Measurements from ENCODE around the gene GPR37L1. TPM values are rescaled to one million over a fixed set of nuclear protein-coding genes. Genes with fewer than 3 reads are reported as not detected.
"Not testable (repeated sequence)": the region's sequence is repeated elsewhere in the genome, so short reads cannot be mapped to it uniquely, and the experiment has no call there.

Gene GPR37L1
- total RNA-seq, 1 experiment from 2014 or later = 0.02 TPM

DNA sequence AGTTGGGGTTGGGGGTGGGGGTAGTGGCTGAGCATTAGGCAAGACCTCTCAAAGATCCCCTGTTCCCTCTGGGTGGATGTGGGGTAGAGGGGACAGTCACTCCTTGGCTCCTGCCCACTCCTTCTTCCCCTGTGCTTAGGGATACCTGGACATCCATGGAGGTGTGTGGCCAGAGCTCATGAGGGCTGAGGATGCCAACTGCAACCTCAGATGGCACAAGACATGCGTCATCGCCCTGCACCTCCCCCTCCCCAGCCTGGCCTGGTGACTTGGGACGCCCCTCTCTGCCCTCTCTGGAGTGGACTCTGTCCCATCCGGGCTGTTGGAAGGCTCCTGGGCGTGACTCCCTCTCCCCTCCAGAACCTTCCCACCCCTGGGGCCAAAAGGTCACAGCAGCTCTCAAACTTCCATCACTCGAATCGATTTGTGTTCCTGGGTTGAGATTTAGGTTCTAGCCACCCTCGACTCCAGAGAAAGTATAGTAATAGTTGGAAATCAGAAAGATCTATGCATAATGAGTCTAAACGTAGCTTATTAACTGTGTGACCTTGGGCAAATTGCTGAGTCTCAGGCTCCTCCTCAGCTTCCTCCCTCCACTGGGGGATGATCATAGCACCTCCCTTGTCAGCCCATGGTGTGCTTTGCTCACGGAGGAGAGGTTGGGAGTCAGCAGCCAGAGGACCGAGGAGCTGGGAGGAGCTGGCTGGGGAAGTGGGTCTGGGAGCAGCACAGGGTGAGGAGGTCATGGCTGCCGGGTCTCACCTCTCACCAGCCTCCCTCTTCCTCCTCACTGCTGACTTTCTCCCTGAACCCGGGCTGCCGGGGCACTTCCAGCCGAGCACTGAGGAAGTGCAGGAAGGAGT lies 39.9 kb downstream of the GPR37L1 start:
- Histone ChIP-seq H3K27ac (no peak overlapping the region), H3K4me1 (peaks cover 4% of the 10 kb centered on the region; the same call in 1 of the 2 replicates), H3K27me3 (peaks cover 32% of the 10 kb centered on the region), H3K36me3 (no peaks in the 10 kb centered on the region), H3K9me3 (replicated peaks) (no peaks in the 10 kb centered on the region), H3K4me3 (no peak overlapping the region)
- DNase-seq = no peak

GRCh38 chr1:202163281-202164270 lies 40.9 kb downstream of the GPR37L1 start:
- Histone ChIP-seq H3K4me3 (no peak overlapping the region), H3K27me3 (peaks cover 39% of the 10 kb centered on the region), H3K27ac (no peak overlapping the region), H3K4me1 (peaks cover 4% of the 10 kb centered on the region; the same call in 1 of the 2 replicates), H3K9me3 (replicated peaks) (no peaks in the 10 kb centered on the region), H3K36me3 (no peaks in the 10 kb centered on the region)
- DNase-seq = no peak

GRCh38 chr1:202164271-202165037 lies 41.7 kb downstream of the GPR37L1 start:
- Histone ChIP-seq H3K36me3 (no peaks in the 10 kb centered on the region), H3K4me3 (no peak overlapping the region), H3K27me3 (peaks cover 40% of the 10 kb centered on the region), H3K9me3 (replicated peaks) (no peaks in the 10 kb centered on the region), H3K4me1 (peaks cover 4% of the 10 kb centered on the region; the same call in 1 of the 2 replicates), H3K27ac (no peak overlapping the region)
- peak in 1 of 2 experiments; percentile 32 for DNase-seq

GRCh38 chr1:202165267-202165941 lies 42.7 kb downstream of the GPR37L1 start:
- no peak overlapping the region for H3K27ac ChIP-seq
- H3K27me3 ChIP-seq = peaks cover 44% of the 10 kb centered on the region
- no peaks in the 10 kb centered on the region for H3K9me3 ChIP-seq (replicated peaks)
- H3K4me3 ChIP-seq = no peak overlapping the region
- H3K36me3 ChIP-seq = no peaks in the 10 kb centered on the region
- no peaks in the 10 kb centered on the region for H3K4me1 ChIP-seq
- DNase-seq = no peak

DNA sequence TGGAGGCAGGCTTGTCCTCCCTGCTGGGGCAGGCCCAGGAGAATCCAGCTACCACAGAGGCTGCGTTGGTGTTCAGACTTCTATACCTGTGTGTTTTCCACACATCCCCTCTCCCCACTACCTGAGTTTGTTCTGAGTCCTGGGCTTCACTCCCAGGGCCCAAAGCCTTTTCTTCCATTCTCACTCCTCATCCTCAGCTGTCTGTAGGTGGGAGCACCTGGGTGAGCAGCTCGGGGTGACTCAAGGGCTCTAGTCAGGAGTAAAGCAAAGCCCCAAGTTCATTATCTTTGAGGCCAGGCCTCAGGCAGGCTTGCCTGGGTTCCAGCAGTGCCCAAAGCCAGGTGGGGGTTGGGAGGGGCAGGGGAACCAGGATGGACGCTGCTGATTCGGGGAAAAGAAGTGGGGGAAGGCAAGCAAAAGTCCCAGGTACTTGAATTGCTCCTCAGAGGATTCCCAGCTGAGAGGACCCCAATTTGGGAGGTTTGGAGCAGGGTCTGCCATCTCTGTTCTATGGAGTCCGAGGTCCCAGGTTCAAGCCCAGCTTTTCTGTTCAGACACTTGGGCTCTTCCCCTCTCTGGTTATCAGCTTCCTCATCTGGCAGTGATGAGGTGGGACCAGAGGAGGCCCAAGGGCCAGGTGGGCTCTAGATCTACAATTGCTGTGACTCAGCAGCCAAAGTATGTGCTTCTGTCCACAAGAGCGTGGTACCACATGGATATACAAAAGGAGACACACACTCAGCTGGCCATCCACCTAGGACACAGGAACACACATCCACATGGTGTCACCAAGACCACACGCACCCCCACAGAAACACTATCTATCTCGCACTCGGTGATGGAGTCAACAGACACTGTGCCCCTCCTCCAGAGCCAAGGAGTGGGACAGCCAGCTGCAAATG lies 43.5 kb downstream of the GPR37L1 start:
- Histone ChIP-seq H3K27ac (no peak overlapping the region), H3K4me1 (no peaks in the 10 kb centered on the region)
- DNase-seq = no peak

GRCh38 chr1:202167054-202167453 lies 44.3 kb downstream of the GPR37L1 start:
- H3K4me3 ChIP-seq; H3K36me3 ChIP-seq; H3K27ac ChIP-seq; H3K4me1 ChIP-seq; DNase-seq; H3K9me3 ChIP-seq (replicated peaks): not testable (repeated sequence)
- peaks cover 28% of the 10 kb centered on the region for H3K27me3 ChIP-seq

More for the DNA sequence above, 43.5 kb downstream of the GPR37L1 start:
- Histone ChIP-seq H3K9me3 (replicated peaks) (no peaks in the 10 kb centered on the region), H3K4me3 (no peak overlapping the region), H3K36me3 (no peaks in the 10 kb centered on the region), H3K27me3 (peaks cover 36% of the 10 kb centered on the region)

DNA sequence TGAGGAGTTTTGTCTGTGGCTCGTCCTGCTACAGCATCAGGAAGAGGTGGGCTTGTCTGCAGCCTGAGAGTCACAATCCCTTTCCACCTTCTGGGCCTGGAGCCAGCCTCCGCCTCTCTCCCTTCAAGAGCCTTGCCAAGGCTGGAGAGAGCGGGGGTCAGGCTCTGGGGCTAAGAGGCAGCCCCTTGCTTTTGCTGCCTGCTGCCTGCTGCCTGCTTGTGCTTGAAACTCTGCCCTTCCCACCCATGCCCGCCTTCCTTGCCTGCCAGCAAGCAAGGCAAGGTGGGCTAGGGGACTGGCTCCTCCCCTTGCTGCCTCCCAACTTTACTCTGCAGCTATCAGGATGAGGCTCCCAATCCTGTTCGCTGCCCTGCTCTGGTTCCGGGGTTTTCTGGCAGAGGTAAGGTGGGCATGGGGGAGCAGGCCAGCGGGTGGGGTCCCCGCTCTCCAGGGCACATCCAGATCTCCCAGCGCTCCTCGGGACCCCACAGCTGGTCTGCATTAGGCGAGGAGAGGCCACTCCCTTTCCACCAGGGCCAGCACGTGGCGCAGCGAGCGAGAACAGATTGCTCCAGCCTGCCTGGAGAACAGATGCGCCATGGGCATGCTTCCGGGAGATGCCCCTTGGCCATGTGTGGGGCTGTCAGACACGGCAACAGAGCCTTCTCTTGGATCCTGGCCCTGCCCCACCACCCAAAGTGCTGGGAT lies 45.1 kb downstream of the GPR37L1 start:
- Histone ChIP-seq H3K27ac (no peak overlapping the region), H3K36me3 (no peaks in the 10 kb centered on the region), H3K27me3 (peaks cover 27% of the 10 kb centered on the region), H3K4me1 (no peaks in the 10 kb centered on the region), H3K4me3 (peak overlapping the region; percentile 23), H3K9me3 (replicated peaks) (no peaks in the 10 kb centered on the region)
- peak; percentile 51 to 57 for DNase-seq

DNA sequence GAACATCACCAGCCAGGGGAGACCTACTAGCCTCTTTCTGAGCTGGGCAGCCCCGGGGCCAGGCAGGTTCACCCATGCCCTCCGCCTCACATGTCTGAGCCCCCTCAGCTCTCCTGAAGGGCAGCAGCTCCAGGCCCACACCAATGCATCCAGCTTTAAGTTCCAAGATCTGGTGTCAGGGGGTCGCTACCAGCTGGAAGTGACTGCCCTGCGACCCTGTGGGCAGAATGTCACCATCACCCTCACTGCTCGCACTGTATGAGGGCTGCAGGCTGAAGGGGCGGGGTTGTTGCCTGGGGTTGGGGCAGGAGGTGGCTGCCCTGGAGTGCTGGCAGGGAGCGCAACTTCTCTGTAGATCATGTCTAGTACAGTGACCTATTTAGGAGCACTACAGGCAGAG lies 46.1 kb downstream of the GPR37L1 start:
- Histone ChIP-seq H3K4me3 (no peak overlapping the region), H3K36me3 (no peaks in the 10 kb centered on the region), H3K27ac (no peak overlapping the region), H3K27me3 (peaks cover 24% of the 10 kb centered on the region), H3K9me3 (replicated peaks) (no peaks in the 10 kb centered on the region), H3K4me1 (no peaks in the 10 kb centered on the region)
- DNase-seq = no peak

- Histone ChIP-seq H3K36me3 (no peaks in the 10 kb centered on the region), H3K4me3 (no peak overlapping the region), H3K4me1 (no peaks in the 10 kb centered on the region), H3K27ac (no peak overlapping the region), H3K9me3 (replicated peaks) (no peaks in the 10 kb centered on the region), H3K27me3 (peaks cover 21% of the 10 kb centered on the region)
- DNase-seq = no peak
Measured at GRCh38 chr1:202170726-202171125, 48.0 kb downstream of the GPR37L1 start.

- H3K4me1 ChIP-seq = no peaks in the 10 kb centered on the region
- H3K27ac ChIP-seq = no peak overlapping the region
- H3K4me3 ChIP-seq = no peak overlapping the region
- H3K9me3 ChIP-seq (replicated peaks) = no peaks in the 10 kb centered on the region
- DNase-seq = no peak
- no peaks in the 10 kb centered on the region for H3K36me3 ChIP-seq
- H3K27me3 ChIP-seq = peaks cover 14% of the 10 kb centered on the region; the same call in 1 of the 2 replicates
Measured at GRCh38 chr1:202171292-202172014, 48.7 kb downstream of the GPR37L1 start.

DNA sequence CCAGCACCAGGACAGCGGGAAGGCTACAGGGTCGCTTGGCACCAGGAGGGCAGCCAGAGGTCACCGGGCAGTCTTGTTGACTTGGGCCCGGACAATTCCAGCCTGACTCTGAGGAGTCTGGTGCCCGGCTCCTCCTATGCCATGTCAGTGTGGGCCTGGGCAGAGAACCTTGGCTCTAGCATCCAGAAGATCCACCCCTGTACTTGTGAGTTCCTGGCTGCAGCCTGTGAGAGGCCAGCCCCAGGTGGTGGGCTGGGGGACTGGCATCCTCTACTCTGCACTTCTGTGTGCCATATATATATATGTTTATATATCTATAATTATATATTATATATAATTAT lies 49.3 kb downstream of the GPR37L1 start:
- Histone ChIP-seq H3K27me3 (peaks cover 18% of the 10 kb centered on the region; the same call in 1 of the 2 replicates), H3K4me1 (no peaks in the 10 kb centered on the region), H3K4me3 (no peak overlapping the region), H3K27ac (no peak overlapping the region), H3K36me3 (no peaks in the 10 kb centered on the region), H3K9me3 (replicated peaks) (no peaks in the 10 kb centered on the region)
- no peak for DNase-seq

DNA sequence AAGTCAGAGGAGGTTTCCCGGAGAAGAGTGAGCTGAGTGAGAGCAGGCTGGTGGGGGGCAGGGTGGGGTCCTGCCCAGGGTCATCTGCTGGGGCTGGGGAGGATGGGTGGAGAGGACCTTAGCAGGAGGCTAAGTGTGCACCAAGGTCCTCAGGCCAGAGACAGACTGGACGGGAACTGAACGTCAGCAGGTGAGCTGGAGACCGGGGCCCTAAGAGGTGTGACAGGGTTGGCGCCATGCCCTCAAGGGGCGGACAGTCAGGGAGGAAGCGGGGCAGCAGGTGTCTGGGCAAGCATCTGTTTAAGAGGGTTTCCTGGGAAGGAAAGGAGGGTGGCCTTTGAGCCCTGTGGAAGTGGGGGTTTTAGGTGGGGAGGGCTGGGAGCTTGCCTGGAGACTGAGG lies 51.3 kb downstream of the GPR37L1 start:
- no peak for DNase-seq
- no peaks in the 10 kb centered on the region for H3K9me3 ChIP-seq (replicated peaks)
- H3K27ac ChIP-seq = no peak overlapping the region
- no peaks in the 10 kb centered on the region for H3K36me3 ChIP-seq
- H3K4me1 ChIP-seq = no peaks in the 10 kb centered on the region
- no peak overlapping the region for H3K4me3 ChIP-seq
- peaks cover 20% of the 10 kb centered on the region; the same call in 1 of the 2 replicates for H3K27me3 ChIP-seq
